ENCODE measurements around the gene MYL7. TPM values are rescaled to one million over a fixed set of nuclear protein-coding genes. Genes with fewer than 3 reads are reported as not detected.
A peak's percentile ranks its signal among the peaks of the same experiment; 100 is the strongest.

Gene MYL7
- total RNA-seq, 1 donor from 2014 or later: 1.6 TPM

- TF ChIP-seq CTCF (IDR thresholded peaks at IDR 0.05): no peak
- H3K27ac ChIP-seq: peak within 1 kb of the TSS; percentile 80
- intact Hi-C loops (cut with DNase I): no loop called here
Measured at GRCh38 chr7:44123190-44124003, 17.7 kb downstream of the MYL7 start, which contains the start of gene POLD2. POLD2 (minus strand) TSS chr7:44123548; CDS start chr7:44122053, 1,495 bp downstream.

GRCh38 chr7:44122529-44122928 is 18.6 kb downstream of the MYL7 start:
- no peaks in the 10 kb centered on the region for H3K9me3 ChIP-seq
- peak overlapping the region; percentile 77 for H3K4me3 ChIP-seq
- ATAC-seq: no peak
- TF ChIP-seq CTCF (IDR thresholded peaks at IDR 0.05): no peak
- H3K4me1 ChIP-seq: peaks cover 17% of the 10 kb centered on the region
- intact Hi-C loops (cut with DNase I): no loop called here
- DNase-seq: no peak
- H3K27ac ChIP-seq: peak overlapping the region; percentile 80
- no peaks in the 10 kb centered on the region for H3K27me3 ChIP-seq (ENCODE audit: low read depth)
- H3K36me3 ChIP-seq: peaks cover 25% of the 10 kb centered on the region

More at GRCh38 chr7:44123190-44124003, 17.7 kb downstream of the MYL7 start, which contains the start of gene POLD2:
- H3K36me3 ChIP-seq: peaks cover 16% of the 10 kb centered on the region
- H3K9me3 ChIP-seq: no peaks in the 10 kb centered on the region
- peak; percentile 99 to 100 for ATAC-seq
- peak; percentile 98 for DNase-seq
- H3K27me3 ChIP-seq (ENCODE audit: low read depth): no peaks in the 10 kb centered on the region
- H3K4me3 ChIP-seq: peak within 1 kb of the TSS; percentile 77
- peaks cover 17% of the 10 kb centered on the region for H3K4me1 ChIP-seq

- H3K27me3 ChIP-seq (ENCODE audit: low read depth): no peaks in the 10 kb centered on the region
- no peak overlapping the region for H3K4me3 ChIP-seq
- ATAC-seq (no peak), DNase-seq (peak; percentile 20)
- no peaks in the 10 kb centered on the region for H3K9me3 ChIP-seq
- no peak for TF ChIP-seq CTCF (IDR thresholded peaks at IDR 0.05)
- H3K4me1 ChIP-seq: peaks cover 17% of the 10 kb centered on the region
- H3K27ac ChIP-seq: no peak overlapping the region
- intact Hi-C loops (cut with DNase I): no loop called here
- peaks cover 29% of the 10 kb centered on the region for H3K36me3 ChIP-seq
Measured at GRCh38 chr7:44121761-44122420, 19.2 kb downstream of the MYL7 start.

GRCh38 chr7:44120395-44120794 is 20.7 kb downstream of the MYL7 start:
- no peaks in the 10 kb centered on the region for H3K27me3 ChIP-seq (ENCODE audit: low read depth)
- peaks cover 17% of the 10 kb centered on the region for H3K4me1 ChIP-seq
- H3K36me3 ChIP-seq: peaks cover 44% of the 10 kb centered on the region
- no peak overlapping the region for H3K27ac ChIP-seq
- no peak for TF ChIP-seq CTCF (IDR thresholded peaks at IDR 0.05)
- H3K4me3 ChIP-seq: no peak overlapping the region
- H3K9me3 ChIP-seq: no peaks in the 10 kb centered on the region
- intact Hi-C loops (cut with DNase I): no loop called here
- DNase-seq (no peak), ATAC-seq (no peak)

- no peak for DNase-seq
- no peak for TF ChIP-seq CTCF (IDR thresholded peaks at IDR 0.05)
- H3K4me1 ChIP-seq: peaks cover 17% of the 10 kb centered on the region
- ATAC-seq: no peak
- H3K36me3 ChIP-seq: peaks cover 48% of the 10 kb centered on the region
- H3K27ac ChIP-seq: no peak overlapping the region
- H3K9me3 ChIP-seq: no peaks in the 10 kb centered on the region
- no peak overlapping the region for H3K4me3 ChIP-seq
- intact Hi-C loops (cut with DNase I): no loop called here
- no peaks in the 10 kb centered on the region for H3K27me3 ChIP-seq (ENCODE audit: low read depth)
Measured at GRCh38 chr7:44119829-44120380, 21.2 kb downstream of the MYL7 start.
